AG09309 (cell line): ENCODE measurements around the gene FCGR2B.

Experiments used
- DNase-seq: peaks from one replicate; pipeline ENCODE4 v3.0.0-alpha.2; 2010; ENCODE audit warnings: low read depth
- H3K4me3 ChIP-seq: 2 replicates; pipeline ENCODE4 v1.5.1; 2011; ENCODE audit warnings: mild to moderate bottlenecking, low read depth, low read length, moderate library complexity; ENCODE audit not compliant: control insufficient read depth
- TF ChIP-seq, protein P1 (sequence below): IDR thresholded peaks from 2 replicates; pipeline ENCODE4 v1.5.1; 2011; ENCODE audit warnings: mild to moderate bottlenecking, low read depth, low read length, inconsistent platforms; ENCODE audit not compliant: insufficient read depth, control insufficient read depth; ENCODE audit errors: missing control alignments

FCGR2B gene

DNA sequence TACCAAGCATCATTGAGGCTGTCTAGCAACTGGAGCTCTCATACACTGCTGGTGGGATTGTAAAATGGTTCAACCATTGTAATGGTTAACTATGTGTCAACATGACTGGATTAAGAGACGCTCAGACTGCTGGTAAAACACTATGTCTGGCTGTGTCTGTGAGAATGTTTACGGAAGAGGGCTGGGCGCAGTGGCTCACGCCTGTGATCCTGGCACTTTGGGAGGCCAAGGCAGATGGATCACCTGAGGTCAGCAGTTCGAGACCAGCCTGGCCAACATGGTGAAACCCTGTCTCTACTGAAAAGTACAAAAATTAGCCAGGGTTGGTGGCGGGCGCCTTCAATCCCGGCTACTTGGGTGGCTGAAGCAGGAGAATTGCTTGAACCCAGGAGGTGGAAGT lies 39.3 kb downstream of the FCGR2B start:
- H3K4me3 ChIP-seq, result no peak overlapping the region
- TF ChIP-seq, protein P1, sequence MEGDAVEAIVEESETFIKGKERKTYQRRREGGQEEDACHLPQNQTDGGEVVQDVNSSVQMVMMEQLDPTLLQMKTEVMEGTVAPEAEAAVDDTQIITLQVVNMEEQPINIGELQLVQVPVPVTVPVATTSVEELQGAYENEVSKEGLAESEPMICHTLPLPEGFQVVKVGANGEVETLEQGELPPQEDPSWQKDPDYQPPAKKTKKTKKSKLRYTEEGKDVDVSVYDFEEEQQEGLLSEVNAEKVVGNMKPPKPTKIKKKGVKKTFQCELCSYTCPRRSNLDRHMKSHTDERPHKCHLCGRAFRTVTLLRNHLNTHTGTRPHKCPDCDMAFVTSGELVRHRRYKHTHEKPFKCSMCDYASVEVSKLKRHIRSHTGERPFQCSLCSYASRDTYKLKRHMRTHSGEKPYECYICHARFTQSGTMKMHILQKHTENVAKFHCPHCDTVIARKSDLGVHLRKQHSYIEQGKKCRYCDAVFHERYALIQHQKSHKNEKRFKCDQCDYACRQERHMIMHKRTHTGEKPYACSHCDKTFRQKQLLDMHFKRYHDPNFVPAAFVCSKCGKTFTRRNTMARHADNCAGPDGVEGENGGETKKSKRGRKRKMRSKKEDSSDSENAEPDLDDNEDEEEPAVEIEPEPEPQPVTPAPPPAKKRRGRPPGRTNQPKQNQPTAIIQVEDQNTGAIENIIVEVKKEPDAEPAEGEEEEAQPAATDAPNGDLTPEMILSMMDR, result no peak
- DNase-seq, result no peak

DNA sequence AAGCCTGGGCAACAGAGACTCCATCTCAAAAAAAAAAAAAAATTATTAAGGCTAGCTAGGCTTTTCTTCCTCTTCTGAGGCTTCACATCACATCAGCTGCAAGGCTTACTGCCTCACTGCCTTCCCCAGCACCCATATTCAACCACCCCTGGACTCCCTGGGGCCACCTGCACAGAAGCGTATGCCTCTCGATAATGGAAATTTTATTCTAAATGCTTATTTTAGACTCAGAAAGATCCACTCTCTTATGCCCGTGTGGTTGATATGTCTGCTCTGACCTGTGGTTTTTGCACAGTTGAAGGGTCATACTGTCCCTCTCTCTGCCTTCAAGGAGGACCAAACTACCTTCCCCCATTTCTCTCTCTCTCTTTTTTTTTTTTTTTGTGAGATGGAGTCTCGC lies 42.6 kb downstream of the FCGR2B start:
- no peak for DNase-seq
- no peak overlapping the region for H3K4me3 ChIP-seq
- TF ChIP-seq, protein P1, result no peak

DNA sequence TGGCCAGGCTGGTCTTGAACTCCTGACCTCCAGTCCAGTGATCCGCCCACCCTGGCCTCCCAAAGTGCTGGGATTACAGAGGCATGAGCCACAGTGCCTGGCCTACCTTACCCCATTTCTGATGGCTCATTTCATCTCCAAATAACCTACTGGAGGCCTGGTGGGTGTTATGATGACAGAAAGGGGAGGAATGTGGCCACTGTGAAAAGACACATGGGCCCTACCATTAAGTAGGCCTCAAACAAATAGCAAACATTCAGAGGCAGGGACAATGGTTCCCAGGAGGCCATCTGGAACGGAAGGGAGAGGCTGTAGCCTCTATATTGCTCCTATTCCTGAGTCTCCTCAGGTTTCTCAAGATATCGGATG lies 43.2 kb downstream of the FCGR2B start:
- no peak overlapping the region for H3K4me3 ChIP-seq
- peak; percentile 37 for DNase-seq
- TF ChIP-seq, protein P1, result no peak

DNA sequence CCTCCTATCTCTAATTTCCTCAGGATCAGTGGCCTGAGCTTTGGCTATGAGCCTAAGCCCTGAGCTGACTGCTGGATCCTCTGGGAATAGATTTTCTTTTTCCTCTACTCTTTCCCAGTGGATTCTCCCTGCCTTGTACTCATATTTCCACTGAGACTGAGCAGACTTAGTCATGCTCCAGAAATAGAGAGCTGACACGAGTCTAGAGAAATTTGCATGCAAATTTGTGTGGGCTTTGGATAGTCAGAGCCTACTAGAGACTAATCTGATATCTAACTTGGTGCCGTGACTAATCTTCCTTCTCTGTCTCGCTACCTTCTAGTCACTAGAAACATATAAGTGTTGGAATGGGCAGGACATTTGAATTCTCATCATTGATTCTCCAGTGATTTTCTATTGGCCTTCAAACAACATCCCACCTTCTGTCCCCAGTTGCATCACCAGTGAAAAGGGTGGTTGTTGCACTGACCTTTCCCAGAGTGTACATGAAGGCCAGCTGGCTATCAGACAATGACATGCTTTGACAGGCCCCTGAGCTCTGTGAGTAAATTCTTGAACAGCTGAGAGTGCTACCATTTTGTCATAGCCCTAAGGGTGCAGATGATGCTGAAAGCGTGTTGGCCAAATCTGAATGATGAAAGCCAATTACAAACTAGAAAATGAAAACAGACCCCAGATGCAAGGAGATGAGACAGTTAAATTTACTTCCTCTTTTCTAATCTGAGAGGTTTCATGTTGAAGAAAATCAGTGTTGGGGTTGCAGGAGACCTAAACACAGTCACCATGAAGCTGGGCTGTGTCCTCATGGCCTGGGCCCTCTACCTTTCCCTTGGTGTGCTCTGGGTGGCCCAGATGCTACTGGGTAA lies 43.8 kb downstream of the FCGR2B start, which contains the start of gene FCRLA:
TSS of gene FCRLA (plus strand) at position 748 of the 866 bp plus-strand sequence. CDS start at position 784, 36 bp downstream.
- H3K4me3 ChIP-seq, result no peak within 1 kb of the TSS
- TF ChIP-seq, protein P1, result no peak
- DNase-seq, result peak; percentile 90

DNA sequence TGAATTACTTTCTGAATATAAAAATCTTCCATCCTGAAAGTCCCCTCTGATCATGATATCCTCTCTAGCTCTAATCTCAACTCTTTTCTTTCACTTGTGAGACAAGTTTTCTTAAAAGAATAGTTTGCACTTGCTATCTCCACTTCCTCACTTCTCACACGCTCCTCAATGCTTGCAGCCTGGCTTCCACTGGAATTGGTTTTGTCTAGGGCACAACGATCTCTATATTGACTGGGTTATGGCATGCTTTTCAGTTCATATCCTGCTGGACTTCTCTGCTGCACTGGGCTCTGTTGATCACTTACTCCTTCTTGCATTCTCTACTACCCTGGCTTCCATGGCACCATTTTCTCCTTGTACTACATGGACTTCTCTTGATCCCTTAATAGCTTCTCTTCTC lies 44.6 kb downstream of the FCGR2B start:
- no peak overlapping the region for H3K4me3 ChIP-seq

DNA sequence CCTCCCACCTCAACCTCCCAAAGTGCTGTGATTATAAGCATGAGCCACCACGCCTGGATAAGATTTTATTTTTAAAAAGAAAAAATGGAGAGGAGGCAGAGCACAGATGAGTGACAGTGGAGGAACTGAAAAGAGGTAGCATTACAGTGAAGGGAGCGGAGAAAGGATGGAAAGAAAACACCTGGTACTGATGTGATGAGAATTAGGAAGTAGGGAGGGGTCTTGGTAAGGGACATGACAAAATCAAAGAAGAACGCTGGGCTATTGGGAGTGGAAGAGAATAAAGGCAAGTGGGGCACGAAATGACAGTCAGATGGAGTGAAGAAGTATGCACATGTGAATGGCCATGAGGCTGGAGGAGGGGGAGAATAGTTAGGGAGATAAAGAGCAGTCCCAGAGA lies 46.4 kb downstream of the FCGR2B start:
- no peak overlapping the region for H3K4me3 ChIP-seq
- TF ChIP-seq, protein P1, result no peak
- no peak for DNase-seq

More for the DNA sequence above, 44.6 kb downstream of the FCGR2B start:
- TF ChIP-seq, protein P1, result no peak
- DNase-seq, result no peak
